ENCODE results near the gene FAM240B.

The FAM240B gene

DNA sequence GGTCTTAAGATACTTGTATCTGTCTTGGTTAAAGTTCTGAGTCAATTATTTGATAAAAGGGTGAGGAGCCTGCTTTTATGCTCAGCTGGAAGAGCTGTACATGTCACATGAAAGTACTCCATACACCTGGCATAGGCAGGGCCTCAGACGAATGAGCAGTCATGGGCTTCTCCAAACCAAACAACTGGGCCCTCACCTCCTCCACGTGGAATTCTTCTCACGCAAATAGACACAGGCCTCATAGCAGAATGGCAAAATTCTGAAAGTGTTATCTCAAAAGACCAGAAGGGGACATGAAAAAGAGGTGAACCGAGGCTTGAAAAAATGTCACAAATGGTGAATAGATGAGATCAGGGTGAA lies 48.6 kb downstream of the FAM240B start:
- in situ Hi-C loops (cut with MboI; ENCODE audit: low sequenced_read_pairs), result no loop called here

DNA sequence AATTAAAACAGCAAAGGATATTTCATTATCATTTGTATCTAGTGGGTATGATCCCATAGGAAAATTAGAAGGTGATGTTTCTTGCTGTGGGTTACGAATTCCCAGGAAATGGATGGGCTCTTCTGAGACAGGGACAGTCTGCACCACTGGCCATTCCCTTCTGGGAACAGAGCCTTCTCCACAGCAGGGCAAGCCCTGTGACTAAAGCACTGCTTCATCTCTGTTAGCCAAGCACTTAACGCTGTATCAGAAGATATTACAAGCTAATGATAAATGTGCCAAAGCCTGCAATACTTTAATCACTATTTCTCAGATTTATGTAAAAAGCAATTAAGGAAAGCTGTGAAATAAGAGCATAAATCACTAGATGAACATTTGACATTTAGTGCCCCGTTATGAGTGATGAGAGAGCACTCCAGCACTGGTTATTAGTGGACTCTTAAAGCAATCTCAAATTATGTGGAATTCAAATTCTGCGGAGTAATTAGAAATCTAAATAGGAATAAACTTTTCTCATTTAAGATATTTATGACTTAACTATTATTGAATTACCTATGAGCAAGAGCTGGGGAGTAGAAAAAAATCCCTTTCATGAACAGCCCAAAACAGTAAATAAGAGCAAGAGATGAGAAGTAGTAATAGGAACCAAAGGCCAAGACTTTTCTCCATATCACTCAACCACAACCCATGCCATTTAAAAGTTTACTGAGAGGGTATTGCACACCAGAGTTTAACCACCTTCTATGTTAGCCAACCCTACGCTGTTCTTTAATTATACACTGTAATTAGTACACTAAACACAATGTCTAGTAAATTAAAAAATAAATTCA lies 49.2 kb downstream of the FAM240B start:
- in situ Hi-C loops (cut with MboI; ENCODE audit: low sequenced_read_pairs), result no loop called here

DNA sequence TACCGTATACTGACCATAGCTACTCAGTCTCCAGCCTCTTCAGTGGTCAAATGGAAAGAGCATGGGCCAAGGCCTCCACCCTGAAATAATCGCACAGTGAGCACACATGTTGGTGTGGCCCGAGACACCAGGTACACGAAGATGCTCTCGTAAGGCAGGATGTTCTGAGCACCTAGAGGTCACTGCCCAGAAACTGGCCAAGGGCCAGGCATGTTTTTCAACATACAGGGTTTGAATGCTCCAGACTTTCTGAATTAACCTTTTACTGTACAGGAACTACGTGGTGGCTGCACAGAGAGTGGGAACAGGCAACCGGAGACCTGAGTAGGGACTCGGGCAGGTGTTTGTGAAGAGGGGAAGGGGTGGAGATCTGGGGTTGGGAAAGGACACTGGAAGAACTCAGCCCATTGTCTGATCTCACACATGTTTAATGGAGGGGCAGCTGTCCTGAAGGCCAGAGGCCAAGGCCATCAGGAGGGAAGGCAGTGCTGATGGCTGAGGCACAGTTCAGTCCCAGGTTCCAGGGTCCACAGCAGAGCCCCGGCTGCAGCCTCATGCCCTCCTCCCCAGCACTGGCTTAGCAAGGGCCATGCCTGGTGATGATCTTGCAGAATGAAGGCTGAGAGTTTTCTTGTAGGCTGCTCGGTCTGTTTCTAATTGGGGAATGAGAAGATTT lies 51.0 kb downstream of the FAM240B start:
- in situ Hi-C loops (cut with MboI; ENCODE audit: low sequenced_read_pairs), result no loop called here

DNA sequence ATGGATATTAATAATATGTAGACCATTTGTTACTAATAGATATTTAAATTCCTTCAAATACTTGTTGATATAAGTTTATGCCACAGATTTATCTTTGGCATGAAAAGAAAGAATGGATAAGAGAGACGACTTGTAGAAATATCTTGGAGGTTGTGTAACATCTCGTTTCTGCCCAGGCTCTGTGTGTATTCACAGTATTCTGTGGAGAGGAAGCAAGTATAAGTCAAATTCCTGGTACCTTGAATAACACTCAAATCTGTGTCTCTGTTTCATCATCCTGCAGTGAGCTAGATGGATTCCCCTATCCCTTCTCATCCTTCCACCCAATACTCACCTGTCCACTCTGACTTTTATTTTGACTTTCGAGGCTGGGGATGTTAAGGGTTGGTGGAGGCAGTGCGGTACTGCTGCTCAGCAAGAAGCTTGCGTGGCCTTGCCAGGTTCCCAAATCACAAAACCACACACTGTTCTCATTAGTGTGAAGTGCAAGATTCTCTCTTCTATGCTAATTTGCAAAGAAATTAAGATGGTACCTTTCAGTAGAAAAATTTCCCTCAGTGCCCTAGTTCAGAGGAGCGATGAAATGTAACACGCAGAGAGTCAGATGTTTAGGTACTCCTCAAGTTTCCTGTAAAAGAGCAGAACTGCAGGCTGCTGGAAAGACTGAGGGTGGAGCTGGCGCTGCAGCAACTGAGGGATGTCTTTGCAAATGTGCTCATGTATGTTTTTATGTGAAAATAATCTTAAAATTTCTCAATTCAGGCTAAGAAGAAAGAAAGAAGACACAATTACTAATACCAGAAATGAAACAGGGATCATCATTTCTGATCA lies 57.0 kb downstream of the FAM240B start:
- in situ Hi-C loops (cut with MboI; ENCODE audit: low sequenced_read_pairs), result no loop called here

DNA sequence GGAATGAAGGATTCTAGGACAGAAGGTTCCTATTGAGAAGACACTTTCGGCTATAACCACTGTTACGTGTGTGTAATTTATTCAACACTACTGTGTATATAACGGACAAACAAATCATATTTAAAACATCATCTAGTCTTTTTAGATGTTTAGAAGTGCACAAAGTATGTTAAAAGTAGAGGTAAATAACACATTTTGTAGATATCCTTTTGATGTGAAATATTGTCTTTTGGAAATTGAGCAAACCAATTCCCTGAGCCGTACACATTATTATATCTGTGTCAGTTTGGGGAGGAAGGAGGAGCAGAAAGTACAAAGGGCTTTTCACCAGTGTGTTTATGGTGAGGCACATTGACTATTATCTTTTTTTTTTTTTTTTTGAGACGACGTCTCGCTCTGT lies 60.4 kb downstream of the FAM240B start:
- in situ Hi-C loops (cut with MboI; ENCODE audit: low sequenced_read_pairs), result no loop called here

DNA sequence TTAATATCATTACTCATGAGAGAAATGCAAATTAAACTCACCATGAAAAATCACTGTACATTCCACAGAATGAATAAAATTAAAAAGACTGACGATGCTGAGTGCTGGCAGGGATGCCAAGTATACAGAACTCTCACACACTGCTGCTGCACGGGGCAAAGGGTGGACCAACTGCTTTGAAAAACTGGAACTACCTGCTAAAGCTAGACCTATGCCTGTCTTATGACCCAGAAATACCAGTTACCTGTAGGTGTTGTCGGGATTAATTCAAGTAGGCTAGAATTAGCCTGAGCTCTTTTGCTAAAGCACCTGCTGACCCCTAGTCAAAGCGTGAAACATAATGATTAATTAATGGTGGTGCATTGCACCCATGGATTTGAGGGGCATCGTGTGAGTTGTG lies 63.0 kb downstream of the FAM240B start:
- in situ Hi-C loops (cut with MboI; ENCODE audit: low sequenced_read_pairs), result no loop called here

DNA sequence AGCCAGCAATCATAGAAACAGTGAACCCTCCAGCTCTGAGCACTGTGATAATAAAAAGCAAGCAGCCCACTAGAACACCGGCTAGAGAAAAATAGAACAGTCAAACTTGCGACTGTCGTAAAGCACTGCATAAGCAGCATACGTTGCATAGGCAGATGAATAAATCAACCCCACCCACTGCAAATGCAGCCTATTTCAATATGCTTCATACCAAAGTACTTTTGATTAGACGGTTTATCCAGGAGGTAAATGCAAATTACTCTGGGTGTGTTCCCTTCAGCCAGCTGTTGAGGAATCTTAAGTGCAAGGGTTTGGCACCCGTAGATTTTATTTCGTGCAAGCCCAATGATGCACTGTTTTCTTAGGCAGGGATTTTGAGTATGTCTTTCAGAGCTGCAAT lies 67.4 kb downstream of the FAM240B start:
- in situ Hi-C loops (cut with MboI; ENCODE audit: low sequenced_read_pairs), result no loop called here

DNA sequence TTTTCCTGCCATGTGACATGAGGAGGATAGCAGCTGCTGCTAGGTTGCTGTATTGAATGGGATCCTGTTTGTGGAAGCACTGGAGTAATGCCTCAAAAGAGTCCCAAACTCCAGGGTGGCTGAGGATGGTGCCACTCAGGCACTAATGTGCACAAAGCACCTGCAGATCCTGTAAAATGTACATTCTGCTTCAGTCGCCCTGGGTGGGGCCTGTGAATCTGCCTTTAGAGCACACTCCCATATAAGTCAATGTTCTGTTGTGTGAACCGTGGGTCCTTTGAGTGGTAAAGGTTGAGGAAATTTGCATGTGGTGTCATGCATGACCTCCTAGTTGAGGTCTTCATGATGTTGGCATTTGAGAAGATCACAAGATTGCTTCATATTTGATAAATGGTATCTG lies 67.9 kb downstream of the FAM240B start:
- in situ Hi-C loops (cut with MboI; ENCODE audit: low sequenced_read_pairs), result no loop called here

DNA sequence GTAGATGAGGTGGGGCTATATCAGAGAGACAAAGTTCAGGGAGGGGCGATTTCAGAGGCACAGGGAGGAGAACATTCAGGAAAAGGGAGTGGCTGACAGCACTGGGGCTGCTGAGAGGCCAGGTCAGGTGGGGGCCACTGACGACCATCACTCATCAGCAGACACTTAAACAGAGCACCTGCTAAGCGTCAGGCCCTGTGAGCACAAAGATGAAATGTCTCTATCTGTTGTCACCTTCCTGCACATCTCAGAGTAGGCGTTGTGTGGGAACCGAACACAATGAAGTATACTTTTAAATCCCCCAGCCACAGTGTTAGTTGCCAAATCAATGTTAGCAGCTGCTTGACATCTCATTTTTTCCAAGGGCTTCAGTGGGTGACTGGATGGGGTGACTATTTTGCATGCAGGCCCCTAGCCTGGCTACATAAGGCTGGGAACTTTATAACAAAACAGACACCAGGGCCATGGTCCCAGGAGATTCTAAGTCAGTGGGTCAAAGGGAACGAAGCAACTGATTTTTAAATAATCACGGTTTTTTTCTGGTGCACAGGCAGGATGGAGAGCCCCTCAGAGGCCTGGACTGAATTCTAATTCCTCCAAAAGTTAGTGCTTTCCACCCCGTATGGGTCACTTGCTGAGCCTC lies 68.4 kb downstream of the FAM240B start:
- in situ Hi-C loops (cut with MboI; ENCODE audit: low sequenced_read_pairs), result no loop called here

DNA sequence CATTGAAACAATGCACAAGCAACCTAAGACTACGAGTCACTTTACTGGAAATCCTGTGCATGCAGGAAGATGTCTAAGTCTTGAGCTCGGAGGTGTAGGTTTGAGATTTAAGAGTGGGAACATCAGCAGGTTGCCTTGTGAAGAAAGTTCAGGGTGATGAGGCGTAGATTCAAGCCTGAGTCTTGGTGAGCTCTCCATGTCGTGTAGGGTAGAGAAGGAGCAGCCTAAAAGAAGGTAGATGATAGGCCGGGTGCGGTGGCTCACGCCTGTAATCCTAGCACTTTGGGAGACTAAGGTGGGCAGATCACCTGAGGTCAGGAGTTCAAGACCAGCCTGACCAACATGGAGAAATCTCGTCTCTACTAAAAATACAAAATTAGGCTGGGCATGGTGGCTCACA lies 69.4 kb downstream of the FAM240B start:
- in situ Hi-C loops (cut with MboI; ENCODE audit: low sequenced_read_pairs), result no loop called here

DNA sequence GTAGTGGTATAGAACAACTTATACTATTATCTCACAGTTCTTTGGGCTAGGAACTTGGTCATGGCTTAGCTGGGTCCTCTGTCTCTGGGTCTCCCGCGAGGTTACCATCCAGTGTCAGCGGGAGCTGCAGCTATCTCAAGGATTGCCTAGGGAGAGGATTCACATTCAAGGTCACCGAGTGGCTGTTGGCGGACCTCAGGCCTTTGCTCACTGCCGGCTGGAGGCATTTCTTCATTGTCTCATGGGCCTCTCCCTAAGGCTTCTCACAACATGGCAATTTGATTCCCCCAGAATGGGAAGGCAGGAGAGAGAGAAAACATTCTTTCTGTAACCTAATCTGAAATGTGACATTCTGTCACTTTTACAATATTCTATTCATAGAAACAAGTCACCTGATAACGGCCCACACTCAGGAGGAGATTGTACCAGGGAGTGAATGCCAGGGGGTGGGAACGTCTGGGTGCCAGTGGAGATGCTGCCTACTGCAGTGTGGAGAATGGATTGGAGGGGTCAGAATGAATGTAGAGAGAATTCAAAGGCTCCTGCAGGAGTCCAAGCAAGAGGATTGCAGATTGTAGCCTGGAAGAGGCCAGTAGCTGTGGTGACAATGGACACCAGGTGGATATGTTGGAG lies 70.1 kb downstream of the FAM240B start:
- in situ Hi-C loops (cut with MboI; ENCODE audit: low sequenced_read_pairs), result no loop called here

DNA sequence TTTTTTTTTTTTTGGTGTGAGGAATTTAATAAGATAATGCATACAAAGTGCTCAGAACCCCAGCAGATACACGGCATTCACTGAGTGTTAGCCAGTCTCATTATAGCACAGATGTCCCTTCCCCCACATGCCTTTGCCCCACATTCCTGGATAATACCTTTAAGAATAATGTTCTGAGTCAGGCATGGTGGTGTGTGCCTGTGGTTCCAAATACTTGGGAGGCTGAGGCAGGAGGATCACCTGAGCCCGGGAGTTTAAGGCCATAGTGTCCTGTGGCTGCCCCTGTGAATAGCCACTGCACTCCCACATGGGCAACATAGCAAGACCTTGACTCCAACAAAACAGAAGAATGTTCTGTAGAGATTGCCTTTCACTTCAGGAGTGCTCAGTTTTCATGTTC lies 75.3 kb downstream of the FAM240B start:
- in situ Hi-C loops (cut with MboI; ENCODE audit: low sequenced_read_pairs), result no loop called here

All from hTERT RPE-1 (cell line).